Stimulated activated CD4-positive, alpha-beta T cell treated with anti-CD3 and anti-CD28 coated beads, Interleukin-15, amount 100 ng/mL, for 1 hour (primary cell): ENCODE measurements around the gene EPHB2.
"Not testable (repeated sequence)": the region's sequence is repeated elsewhere in the genome, so short reads cannot be mapped to it uniquely, and the experiment has no call there.

ENCODE experiments used
- DNase-seq, 2 donors: peaks; one replicate each; pipeline ENCODE4 v3.0.0-alpha.2; 2020; ENCODE audit warnings: low read depth in 1 of 2, low spot score in 1 of 2

The EPHB2 gene

DNA sequence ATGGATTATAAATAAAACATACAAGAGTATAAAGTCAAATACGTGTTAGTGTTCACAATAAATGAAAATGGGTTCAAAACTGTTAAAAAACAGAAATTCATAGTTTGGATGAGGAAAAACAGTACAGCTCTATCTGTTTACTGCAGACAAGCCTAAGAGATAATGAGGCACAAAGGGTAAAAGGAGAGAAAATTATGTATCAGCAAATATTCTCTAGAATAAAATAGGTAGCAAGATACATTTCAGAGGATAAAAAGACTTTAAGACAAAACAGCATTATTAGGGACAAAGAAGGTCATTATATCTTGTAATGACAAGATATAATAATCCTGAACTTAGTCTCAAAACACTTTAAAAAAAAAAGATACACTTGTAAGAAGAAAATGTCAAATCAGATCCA, 123.1 kb downstream of the EPHB2 start:
- DNase-seq = no peak

DNA sequence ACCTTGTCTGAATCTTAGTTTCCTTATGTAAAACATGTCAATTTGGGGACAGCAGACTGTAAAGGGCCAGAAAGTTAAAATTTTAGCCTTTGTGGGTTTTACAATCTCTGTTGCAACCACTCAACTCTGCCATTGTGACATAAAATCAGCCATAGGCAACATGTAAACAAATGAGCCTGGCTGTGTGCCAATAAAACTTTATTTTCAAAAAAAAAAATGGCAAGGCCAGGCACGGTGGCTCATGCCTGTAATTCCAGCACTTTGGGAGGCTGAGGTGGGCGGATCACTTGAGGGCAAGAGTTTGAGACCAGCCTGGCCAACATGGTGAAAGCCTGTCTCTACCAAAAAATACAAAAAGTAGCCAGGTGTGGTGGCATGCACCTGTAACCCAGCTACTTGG, 123.8 kb downstream of the EPHB2 start:
- not testable (repeated sequence) for DNase-seq

DNA sequence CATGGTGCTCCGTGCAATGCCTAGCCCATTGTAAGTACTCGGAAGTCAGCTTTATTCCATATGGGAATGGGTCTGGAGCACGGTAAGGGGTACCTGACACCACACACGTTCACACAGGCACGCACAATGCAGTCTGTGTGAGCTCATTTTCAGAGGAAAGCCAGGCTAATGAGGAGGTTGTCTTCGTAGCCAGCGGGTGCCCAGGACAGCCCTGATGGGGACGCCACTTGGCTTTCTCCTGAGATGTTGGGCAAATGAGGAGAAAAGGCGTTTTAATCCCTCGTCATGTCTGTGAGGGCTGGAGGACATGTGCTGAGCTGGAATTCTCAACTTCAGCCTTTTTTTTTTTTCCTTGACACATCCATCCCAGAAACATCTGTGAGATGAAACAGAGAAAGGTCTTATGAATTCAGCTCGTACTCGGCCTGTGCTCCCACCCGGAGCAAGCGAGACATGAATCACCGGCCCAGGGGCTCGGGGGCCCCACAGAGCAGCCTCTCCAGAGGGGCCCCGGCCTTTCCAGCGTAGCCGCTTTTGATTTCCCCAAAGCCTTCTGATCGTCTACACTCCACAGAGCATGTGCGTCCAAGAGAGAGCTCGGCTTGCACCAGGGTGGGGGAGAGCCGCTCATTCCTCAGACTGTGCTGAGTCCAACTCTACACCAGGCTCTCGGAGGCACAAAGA, 125.1 kb downstream of the EPHB2 start:
- no peak for DNase-seq

GRCh38 chr1:22836850-22837249, 126.2 kb downstream of the EPHB2 start:
- no peak for DNase-seq

DNA sequence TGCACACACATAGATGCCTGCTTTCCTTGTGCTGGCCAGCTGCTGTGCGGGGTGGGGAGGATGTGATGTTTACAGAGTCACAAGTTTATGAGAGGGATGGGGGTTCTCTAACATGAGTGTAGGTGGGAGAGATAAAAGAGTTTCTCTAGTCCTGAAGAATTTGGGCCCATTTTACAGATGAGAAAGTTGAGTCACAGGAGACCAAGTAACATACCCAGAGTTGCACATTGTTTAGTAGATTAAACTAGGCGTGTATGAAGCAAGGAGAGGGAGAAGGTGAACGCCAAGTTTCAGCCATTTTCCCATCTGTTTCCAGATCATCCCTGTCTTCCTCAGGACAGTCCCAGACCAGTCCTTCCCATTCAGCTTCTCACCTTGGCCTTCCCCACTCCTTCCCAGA, 126.7 kb downstream of the EPHB2 start:
- no peak for DNase-seq

DNA sequence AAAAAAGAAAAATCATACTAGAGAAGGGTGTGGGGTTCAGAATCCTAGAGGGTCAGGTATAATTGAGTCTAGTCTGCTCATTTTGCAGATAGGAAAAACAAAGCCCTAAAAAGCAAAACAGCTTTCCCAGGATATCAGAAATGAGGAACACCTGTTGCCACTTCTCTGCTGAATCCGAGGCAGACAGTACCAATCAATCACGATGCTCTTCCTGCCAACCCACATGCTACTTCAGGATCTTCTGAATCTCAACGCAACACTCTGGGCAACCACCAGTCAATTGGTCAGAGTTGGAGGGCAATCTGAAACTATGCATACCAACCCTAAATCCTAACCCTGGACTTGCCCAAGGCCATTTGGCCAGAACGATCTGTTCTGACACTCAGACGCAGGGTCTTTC, 128.3 kb downstream of the EPHB2 start:
- DNase-seq = no peak

DNA sequence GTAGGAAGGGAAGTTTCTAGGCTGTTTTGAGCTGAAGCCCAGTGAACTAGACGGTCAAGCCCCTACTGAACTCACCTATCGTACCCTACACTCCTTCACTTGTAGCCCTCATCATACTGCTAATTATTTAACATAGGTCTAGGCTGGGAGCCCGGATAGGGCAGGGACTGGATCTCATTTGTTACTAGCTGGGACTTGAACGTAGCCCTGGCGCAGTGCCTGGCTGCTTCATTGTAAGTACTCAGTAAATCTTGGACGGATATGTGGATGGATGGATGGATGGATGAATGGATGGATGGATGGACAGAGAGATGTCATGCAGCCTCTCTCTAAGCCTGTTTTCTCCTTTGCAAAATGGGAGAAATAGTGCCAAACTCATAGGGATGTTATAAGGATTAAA, 129.2 kb downstream of the EPHB2 start:
- no peak for DNase-seq

- DNase-seq = no peak
Observed at GRCh38 chr1:22841142-22841541, 130.5 kb downstream of the EPHB2 start.

DNA sequence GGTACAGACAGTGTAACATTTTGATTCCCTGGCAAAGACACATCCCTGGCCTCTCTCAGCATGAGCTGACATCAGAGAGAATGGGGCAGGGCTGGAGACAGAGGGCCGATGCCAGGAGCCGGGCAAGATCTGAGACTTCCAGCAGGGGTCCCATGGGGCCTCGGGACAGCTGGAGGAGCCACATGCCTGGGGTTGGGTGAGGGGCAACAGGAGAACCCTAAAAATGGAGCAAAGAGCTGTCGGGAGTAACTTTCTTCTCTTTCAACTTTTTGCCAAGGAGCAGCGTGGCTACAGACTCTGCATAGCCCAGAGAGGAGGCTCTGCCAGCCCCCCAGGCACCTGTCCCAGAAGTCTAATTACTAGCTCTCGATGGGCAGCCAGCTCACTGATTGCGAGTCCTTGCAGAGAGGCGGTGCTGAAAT, 131.2 kb downstream of the EPHB2 start:
- no peak for DNase-seq

DNA sequence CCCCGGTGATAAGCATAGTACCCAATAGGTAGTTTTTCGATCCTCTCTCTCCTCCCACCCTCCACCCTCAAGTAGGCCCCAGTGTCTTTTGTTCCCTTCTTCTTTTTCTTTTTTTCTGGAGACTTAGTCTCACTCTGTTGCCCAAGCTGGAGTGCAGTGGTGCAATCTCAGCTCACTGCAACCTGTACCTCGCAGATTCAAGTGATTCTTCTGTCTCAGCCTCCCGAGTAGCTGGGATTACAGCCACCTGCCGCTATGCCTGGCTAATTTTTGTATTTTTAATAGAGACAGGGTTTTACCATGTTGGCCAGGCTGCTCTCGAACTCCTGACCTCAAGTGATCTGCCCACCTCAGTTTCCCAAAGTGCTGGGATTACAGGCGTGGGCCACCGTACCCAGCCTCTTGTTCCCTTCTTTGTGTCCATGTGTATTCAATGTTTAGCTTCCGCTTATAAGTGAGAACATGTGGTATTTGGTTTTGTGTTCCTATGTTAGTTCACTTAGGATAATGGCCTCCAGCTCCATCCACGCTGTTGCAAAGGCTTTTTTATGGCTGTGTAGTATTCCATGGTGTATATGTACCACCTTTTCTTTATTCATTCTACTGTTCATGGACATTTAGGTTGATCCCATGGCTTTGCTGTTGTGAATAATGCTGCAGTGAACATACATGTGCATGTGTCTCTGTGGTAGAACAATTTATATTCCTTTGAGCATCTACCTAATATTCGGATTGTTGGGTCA, 133.0 kb downstream of the EPHB2 start:
- DNase-seq = not testable (repeated sequence)

- no peak for DNase-seq
Observed at GRCh38 chr1:22844621-22845020, 134.0 kb downstream of the EPHB2 start.

DNA sequence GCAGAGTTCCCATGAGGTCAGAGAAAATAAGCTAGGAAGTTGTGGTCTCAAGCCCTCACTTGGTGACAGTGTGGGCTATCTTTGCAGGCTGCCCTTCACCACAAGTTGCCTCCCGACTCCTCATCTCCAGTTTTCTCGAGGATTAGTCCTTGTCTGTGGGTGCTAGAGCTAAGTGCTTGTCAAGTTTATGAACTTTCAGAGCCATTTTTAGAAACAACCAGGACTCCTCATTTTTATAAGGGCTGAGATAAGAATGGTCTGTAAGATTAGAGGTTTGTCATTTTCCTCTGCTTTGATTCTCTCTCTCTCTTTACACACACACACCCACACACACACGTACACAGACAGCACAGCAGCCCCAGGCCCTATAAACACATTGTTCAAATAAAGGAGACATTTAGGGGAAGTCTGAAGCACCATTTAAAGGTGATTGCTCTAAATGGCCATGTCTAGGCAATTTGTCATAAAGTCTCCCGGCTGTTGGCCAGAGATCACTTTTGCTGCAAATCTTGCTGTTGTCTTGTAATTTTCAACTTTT, 134.8 kb downstream of the EPHB2 start:
- DNase-seq = no peak

DNA sequence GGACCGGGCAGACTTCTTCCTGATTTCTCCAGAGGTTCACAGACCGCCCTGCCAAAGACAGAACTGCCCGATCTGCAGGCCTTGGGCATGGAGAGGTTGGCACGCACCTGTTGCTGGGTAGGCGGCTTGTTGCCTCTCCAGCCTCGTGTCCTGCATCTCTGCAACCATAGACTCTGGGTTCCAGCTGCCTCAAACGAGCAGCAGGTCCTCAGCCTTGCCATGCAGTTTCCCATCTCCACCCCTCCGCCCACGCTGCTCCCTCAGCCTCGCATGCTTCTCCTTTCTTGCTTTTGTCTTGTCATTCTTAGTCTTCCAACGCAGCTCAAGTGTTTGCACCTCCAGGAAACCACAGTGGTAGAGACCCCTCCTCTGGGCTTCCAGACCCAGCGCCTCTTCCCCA, 135.8 kb downstream of the EPHB2 start:
- DNase-seq = no peak

GRCh38 chr1:22847249-22847648, 136.6 kb downstream of the EPHB2 start:
- no peak for DNase-seq

DNA sequence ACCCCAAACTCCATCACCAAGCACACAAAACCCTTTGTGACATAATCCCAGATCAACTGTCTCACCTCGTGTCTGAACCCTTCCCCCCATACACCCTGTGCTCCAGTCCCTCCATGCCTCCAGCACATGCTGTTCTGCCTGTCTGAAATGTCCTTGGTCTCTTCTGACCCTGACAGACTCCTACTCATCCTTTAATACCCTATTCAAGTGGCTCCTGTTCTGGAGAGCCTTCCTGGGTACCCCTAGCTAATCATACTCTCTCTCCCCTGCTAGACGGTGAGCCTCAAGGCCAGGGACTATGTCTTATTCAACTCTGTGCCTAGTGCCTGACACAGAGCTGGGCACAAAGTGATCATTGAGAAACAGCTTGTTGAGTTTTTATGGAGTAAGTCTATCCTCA, 137.1 kb downstream of the EPHB2 start:
- no peak for DNase-seq

DNA sequence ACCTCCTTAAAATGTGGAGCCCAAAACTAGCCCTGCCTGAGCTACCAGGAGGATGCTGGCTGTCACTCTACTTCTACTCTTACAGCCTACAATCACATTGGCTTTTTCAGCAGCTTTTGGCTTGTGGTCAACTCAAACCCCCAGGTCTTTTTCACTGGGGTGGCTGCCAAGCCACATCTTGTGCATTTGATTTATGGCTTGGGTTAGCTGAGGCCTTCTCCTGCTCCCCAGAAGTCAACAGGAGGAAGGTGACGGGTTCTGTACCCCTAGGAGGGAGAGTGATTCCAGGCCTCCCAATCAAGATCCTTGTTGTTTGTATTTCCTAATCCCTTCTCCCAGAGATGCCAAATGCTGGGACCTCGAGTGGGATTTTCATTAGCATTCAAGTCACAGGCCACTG, 137.8 kb downstream of the EPHB2 start:
- no peak for DNase-seq

GRCh38 chr1:22849770-22850169, 139.1 kb downstream of the EPHB2 start:
- no peak for DNase-seq

DNA sequence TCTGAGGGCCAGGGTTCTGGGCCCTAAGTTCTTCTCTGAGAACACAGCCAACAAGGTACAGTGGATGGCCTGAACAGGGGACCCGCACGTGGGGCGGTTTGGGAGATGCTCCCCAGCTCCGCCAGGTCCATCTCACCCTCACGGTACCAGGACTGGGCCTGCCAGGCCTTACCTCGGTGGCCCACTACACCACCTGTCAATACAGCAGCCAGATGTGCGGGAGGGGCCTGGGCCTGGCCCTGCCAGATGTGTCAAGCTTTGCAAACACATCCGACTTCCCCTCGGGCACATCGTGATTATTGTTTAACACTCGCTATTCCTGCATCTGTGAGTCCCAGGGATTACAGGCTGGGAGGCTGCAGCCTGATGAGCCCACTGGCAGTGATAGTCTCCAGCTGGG, 139.6 kb downstream of the EPHB2 start:
- no peak for DNase-seq

DNA sequence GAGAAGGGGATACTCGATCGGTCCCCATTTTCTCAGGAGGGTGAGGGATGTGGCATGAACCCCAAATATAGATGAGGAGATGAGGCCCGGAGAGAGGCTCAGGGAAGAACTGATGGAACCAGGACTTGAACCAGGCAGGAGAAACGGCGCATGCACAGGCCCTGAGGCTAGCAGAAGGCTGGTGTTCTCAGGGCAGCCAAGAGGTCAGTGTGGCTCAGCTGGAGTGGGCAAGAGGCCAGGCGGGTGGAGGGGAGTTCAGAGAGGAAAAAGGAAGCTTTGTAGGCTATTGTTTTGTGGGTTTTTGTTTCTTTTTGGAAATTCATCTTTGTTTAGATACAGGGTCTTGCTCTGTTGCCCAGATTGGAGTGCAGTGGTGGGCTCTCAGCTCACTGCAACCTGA, 140.0 kb downstream of the EPHB2 start:
- no peak for DNase-seq

DNA sequence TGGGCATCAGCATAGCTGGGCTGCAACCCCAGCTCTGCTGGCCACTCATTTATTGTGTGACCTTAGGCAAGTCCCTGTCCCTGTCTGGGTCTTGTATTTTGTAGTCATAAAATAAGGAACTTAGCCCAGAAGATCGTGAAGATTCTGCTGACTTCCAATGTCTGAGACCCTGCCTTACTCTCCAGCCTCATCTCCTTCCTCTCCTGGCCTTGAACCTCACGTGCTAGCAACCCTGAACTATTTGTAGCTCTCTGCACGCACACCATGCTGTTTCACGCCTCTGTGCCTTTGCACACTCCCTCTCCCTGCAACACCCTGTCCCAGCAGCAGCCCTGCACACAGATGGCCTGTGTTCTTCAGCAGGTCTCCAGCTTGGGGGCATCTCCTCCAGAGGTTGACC, 140.9 kb downstream of the EPHB2 start:
- DNase-seq = no peak

GRCh38 chr1:22852144-22852655, 141.6 kb downstream of the EPHB2 start:
- DNase-seq = no peak

DNA sequence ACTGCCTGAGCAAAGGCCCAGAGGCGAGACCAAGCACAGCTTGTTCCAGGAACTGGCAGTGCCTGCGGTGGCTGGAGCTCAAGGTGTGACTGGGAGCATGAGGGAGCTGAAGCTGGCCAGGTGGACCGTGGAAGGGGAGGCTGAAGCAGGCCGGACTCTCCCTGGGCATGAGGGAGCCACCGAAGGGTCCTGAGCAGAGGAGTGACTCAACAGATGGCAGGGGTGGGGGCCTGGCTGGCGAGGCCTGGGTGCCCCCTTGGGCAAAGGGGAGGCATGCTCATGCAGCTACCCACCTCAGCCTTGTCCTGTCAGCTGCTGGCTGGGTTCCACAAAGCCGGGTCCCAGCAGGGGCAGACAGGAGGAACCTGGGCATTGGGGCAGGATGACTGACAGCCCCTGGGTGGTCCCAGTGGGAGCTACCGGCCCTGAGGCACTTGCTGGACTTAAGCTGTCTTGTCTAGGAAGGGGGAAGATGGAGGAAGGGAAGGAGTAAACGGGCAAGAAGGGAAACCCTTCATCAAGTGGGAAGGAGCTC, 143.1 kb downstream of the EPHB2 start:
- DNase-seq = no peak
